SK-N-SH (cell line): ENCODE measurements around the gene AANAT.

Source experiments
- CTCF ChIP-seq: fragments of 200-600 bp; sonication (generic); IDR thresholded peaks from 2 replicates; pipeline ENCODE4 v1.6.1; 2017; ENCODE audit warnings: antibody characterized with exemption, mild to moderate bottlenecking, moderate library complexity
- EP300 ChIP-seq, 2 experiments: IDR thresholded peaks; 2 replicates each; pipeline versions ENCODE4 v1.4.0 to v1.6.1; 2012; ENCODE audit warnings: borderline replicate concordance in 1 of 2, low read depth in 1 of 2, low read length in 1 of 2
- EZH2phosphoT487 ChIP-seq: fragments of 200-600 bp; sonication (generic); IDR thresholded peaks from 2 replicates; pipeline ENCODE4 v1.6.1; 2017; ENCODE audit warnings: low read depth, mixed run types, mild to moderate bottlenecking, antibody characterized with exemption, moderate library complexity, borderline replicate concordance
- FOSL2 ChIP-seq: IDR thresholded peaks from 2 replicates; pipeline ENCODE4 v1.4.0; 2012; ENCODE audit warnings: low read depth, mild to moderate bottlenecking, moderate library complexity, borderline replicate concordance
- GABPA ChIP-seq: IDR thresholded peaks from 2 replicates; pipeline ENCODE4 v1.4.0; 2012; ENCODE audit warnings: low read depth, mild to moderate bottlenecking
- MAX ChIP-seq: IDR thresholded peaks from 2 replicates; pipeline ENCODE4 v1.4.0; 2012; ENCODE audit warnings: low read depth
- NFIC ChIP-seq: IDR thresholded peaks from 2 replicates; pipeline ENCODE4 v1.4.0; 2012; ENCODE audit warnings: borderline replicate concordance
- POLR2AphosphoS5 ChIP-seq: IDR thresholded peaks from 2 replicates; pipeline ENCODE4 v1.6.1; 2012; ENCODE audit warnings: low read depth, low read length
- RAD21 ChIP-seq: IDR thresholded peaks from 2 replicates; pipeline ENCODE4 v1.6.1; 2012; ENCODE audit warnings: mild to moderate bottlenecking, low read length
- RCOR1 ChIP-seq: fragments of 150-350 bp; IDR thresholded peaks from 2 replicates; pipeline ENCODE4 v1.6.1; 2017; ENCODE audit warnings: antibody characterized with exemption, low read length
- REST ChIP-seq: IDR thresholded peaks from 2 replicates; pipeline ENCODE4 v1.6.1; 2012; ENCODE audit warnings: mild to moderate bottlenecking, low read depth, low read length, moderate library complexity
- SMC3 ChIP-seq: IDR thresholded peaks from 2 replicates; pipeline ENCODE4 v1.6.1; 2012; ENCODE audit warnings: low read depth, low read length, improper control_type of control experiment
- ZBTB33 ChIP-seq: IDR thresholded peaks from 2 replicates; pipeline ENCODE4 v1.4.0; 2012; ENCODE audit warnings: low read depth, borderline replicate concordance

- TF ChIP-seq CTCF (no peak), GABPA (no peak), REST (no peak), RAD21 (no peak), SMC3 (no peak), EZH2phosphoT487 (no peak), NFIC (no peak), RCOR1 (no peak), POLR2AphosphoS5 (no peak), FOSL2 (no peak), ZBTB33 (no peak), EP300 (IDR thresholded peaks at IDR 0.05; ENCODE audit: borderline replicate concordance in 1 of 2, low read depth in 1 of 2, low read length in 1 of 2) (no peak), MAX (no peak)
Measured at GRCh38 chr17:76478730-76479514, 11.5 kb downstream of the AANAT start.
